ENCODE measurements around the gene PATJ. TPM values are rescaled to one million over a fixed set of nuclear protein-coding genes. Genes with fewer than 3 reads are reported as not detected.

PATJ gene
- total and polyA plus RNA-seq, 2 donors (not counting 1 experiment from before 2014, with no cell fraction given): 8.0 to 45.3 TPM

GRCh38 chr1:62082456-62083363 lies 340.4 kb downstream of the PATJ start:
- Histone ChIP-seq H3K4me3 (ENCODE audit: control extremely low read depth in 1 of 5, extremely low read depth in 1 of 5, insufficient read depth in 1 of 5, low read depth in 2 of 5, low read length in 4 of 5) (no peak overlapping the region), H3K79me2 (ENCODE audit: control insufficient read depth, insufficient read depth, low read length) (no peaks in the 10 kb centered on the region), H3K27ac (ENCODE audit: low read length in 2 of 2) (no peak overlapping the region), H3K36me3 (replicated peaks in 1 of 2; ENCODE audit: control extremely low read depth in 1 of 2, control insufficient read depth in 1 of 2, extremely low read depth in 1 of 2, insufficient read depth in 2 of 2, low read length in 1 of 2) (no peaks in the 10 kb centered on the region), H2AFZ (ENCODE audit: insufficient read depth, low read depth, low read length, poor library complexity, severe bottlenecking) (no peak overlapping the region), H4K20me1 (ENCODE audit: control insufficient read depth, insufficient read depth, low read length, poor library complexity, severe bottlenecking) (no peaks in the 10 kb centered on the region), H3K4me1 (ENCODE audit: control insufficient read depth in 2 of 2, insufficient read depth in 2 of 2, low read length in 2 of 2) (no peaks in the 10 kb centered on the region), H3K9me3 (ENCODE audit: control extremely low read depth in 1 of 3, control insufficient read depth in 2 of 3, insufficient read depth in 1 of 3, low read length in 2 of 3) (no peaks in the 10 kb centered on the region), H3K4me2 (replicated peaks; ENCODE audit: low read depth, low read length, poor library complexity, severe bottlenecking) (no peak overlapping the region), H3K9ac (ENCODE audit: low read length) (no peak overlapping the region), H3K27me3 (replicated peaks in 1 of 4; ENCODE audit: control extremely low read depth in 1 of 4, control insufficient read depth in 3 of 4, insufficient read depth in 4 of 4, low read length in 3 of 4) (no peaks in the 10 kb centered on the region)
- peak; percentile 45 for ATAC-seq (ENCODE audit: low read depth)
- no peaks in the 10 kb centered on the region for H3K9me3 Mint-ChIP-seq (ENCODE audit: insufficient read depth)
- H3K27me3 Mint-ChIP-seq: no peaks in the 10 kb centered on the region
- H3K4me1 Mint-ChIP-seq: no peaks in the 10 kb centered on the region
- CTCF ChIA-PET: interaction anchor here (0.7 to 3.0 kb wide), 19 partner anchors 8 to 664 kb away, joined by 3 to 33 read pairs (median 4); no protein-coding TSS in a partner anchor
- peak; percentile 38 for DNase-seq
- TF ChIP-seq, protein P1, sequence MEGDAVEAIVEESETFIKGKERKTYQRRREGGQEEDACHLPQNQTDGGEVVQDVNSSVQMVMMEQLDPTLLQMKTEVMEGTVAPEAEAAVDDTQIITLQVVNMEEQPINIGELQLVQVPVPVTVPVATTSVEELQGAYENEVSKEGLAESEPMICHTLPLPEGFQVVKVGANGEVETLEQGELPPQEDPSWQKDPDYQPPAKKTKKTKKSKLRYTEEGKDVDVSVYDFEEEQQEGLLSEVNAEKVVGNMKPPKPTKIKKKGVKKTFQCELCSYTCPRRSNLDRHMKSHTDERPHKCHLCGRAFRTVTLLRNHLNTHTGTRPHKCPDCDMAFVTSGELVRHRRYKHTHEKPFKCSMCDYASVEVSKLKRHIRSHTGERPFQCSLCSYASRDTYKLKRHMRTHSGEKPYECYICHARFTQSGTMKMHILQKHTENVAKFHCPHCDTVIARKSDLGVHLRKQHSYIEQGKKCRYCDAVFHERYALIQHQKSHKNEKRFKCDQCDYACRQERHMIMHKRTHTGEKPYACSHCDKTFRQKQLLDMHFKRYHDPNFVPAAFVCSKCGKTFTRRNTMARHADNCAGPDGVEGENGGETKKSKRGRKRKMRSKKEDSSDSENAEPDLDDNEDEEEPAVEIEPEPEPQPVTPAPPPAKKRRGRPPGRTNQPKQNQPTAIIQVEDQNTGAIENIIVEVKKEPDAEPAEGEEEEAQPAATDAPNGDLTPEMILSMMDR (IDR thresholded peaks at IDR 0.05): peak; percentile 95
- TF ChIP-seq EZH2 (IDR thresholded peaks at IDR 0.05; ENCODE audit: borderline replicate concordance, insufficient read depth, low read depth, low read length, poor library complexity, severe bottlenecking): no peak
- no peak overlapping the region for H3K27ac Mint-ChIP-seq
- intact Hi-C loops (cut with micrococcal nuclease): loop anchor here (1.0 to 2.0 kb wide), 2 partner anchors 49 to 324 kb away; no protein-coding TSS in a partner anchor
- no peak overlapping the region for H3K4me3 Mint-ChIP-seq
- POLR2A ChIA-PET: no interaction called here
- 90% methylated on average over 9 of the region's 14 CpGs for WGBS (ENCODE audit: insufficient coverage)
